Ectodermal cell (in vitro differentiated cells): Measurements from ENCODE around the gene TMEM43.

ENCODE experiments used
- H3K27ac ChIP-seq: 2 replicates; pipeline ENCODE4 v1.7.0; 2013; ENCODE audit warnings: mild to moderate bottlenecking, low read depth, low read length; ENCODE audit not compliant: insufficient read depth, poor library complexity, severe bottlenecking
- H3K27me3 ChIP-seq: 2 replicates; pipeline ENCODE4 v1.7.0; 2013; ENCODE audit warnings: mild to moderate bottlenecking, low read length; ENCODE audit not compliant: insufficient read depth, control insufficient read depth, poor library complexity, severe bottlenecking
- H3K36me3 ChIP-seq: one replicate; pipeline ENCODE4 v1.7.0; 2013; ENCODE audit warnings: low read length; ENCODE audit not compliant: control insufficient read depth, insufficient read depth
- H3K4me1 ChIP-seq: one replicate; pipeline ENCODE4 v1.7.0; 2013; ENCODE audit warnings: low read length; ENCODE audit not compliant: control insufficient read depth, insufficient read depth
- H3K4me3 ChIP-seq: 2 replicates; pipeline ENCODE4 v1.7.0; 2013; ENCODE audit warnings: low read depth, low read length, control low read depth; ENCODE audit not compliant: insufficient read depth
- H3K9me3 ChIP-seq: 2 replicates; pipeline ENCODE4 v1.7.0; 2013; ENCODE audit warnings: mild to moderate bottlenecking, low read length, moderate library complexity; ENCODE audit not compliant: control insufficient read depth
- WGBS, 2 experiments: methylation state at CpG; one replicate each; pipeline ENCODE4 v1.1.7; 2013; ENCODE audit warnings: missing lambda C conversion rate in 2 of 2; 5-methylcytosine and 5-hydroxymethylcytosine counted together

TMEM43 gene

DNA sequence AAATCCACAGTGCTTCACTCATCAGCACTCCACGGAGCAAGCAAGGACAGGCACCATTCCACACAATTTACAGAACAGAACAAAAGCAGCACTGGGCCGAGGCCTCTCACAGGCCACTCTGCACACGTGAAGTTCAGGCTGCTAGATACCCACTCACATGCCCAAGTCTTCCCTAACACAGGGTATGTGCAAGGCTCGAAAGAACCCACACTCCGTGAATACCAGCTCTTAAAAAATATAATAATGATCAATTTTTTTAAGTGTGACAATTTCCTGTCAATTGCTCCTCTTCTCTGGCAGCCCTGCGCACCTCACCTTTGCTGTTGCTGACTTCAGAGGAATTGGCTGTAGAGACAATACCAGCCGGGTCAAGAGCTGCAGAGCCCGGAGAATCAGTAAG lies 34.6 kb downstream of the TMEM43 start:
- Histone ChIP-seq H3K4me3 (no peak overlapping the region), H3K27ac (no peak overlapping the region), H3K36me3 (peaks cover 64% of the 10 kb centered on the region), H3K27me3 (no peaks in the 10 kb centered on the region), H3K9me3 (no peaks in the 10 kb centered on the region), H3K4me1 (no peaks in the 10 kb centered on the region)
- WGBS, 2 experiments = 96% methylated on average over 6 to 8 of the region's 8 CpGs

GRCh38 chr3:14161282-14161681 lies 36.4 kb downstream of the TMEM43 start:
- Histone ChIP-seq H3K27me3 (no peaks in the 10 kb centered on the region), H3K4me1 (no peaks in the 10 kb centered on the region), H3K4me3 (no peak overlapping the region), H3K36me3 (peaks cover 74% of the 10 kb centered on the region), H3K9me3 (no peaks in the 10 kb centered on the region), H3K27ac (no peak overlapping the region)
- 100% methylated on average over 1 to 2 of the region's 2 CpGs for WGBS, 2 experiments

DNA sequence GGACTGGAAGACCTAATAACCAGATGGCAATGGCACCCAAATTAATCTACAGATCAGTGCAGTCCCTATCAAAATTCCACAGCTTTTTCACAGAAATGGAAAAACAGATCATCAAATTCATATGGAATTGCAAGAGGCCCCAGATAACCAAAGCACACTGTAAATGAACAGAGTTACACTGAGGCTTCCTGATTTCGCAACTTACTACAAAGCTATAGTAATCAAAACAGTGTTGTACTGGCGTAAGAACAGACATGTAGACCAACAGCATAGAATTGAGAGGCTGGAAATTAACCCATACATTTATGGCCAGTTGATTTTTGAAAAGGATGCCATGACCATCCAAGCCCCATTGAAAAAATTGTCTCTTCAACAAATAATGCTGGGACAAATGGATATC lies 37.3 kb downstream of the TMEM43 start:
- no peaks in the 10 kb centered on the region for H3K9me3 ChIP-seq
- no peak overlapping the region for H3K4me3 ChIP-seq
- peaks cover 75% of the 10 kb centered on the region for H3K36me3 ChIP-seq
- H3K4me1 ChIP-seq = no peaks in the 10 kb centered on the region
- H3K27ac ChIP-seq = no peak overlapping the region
- 88 to 98% methylated on average over 2 of the region's 2 CpGs for WGBS, 2 experiments
- no peaks in the 10 kb centered on the region for H3K27me3 ChIP-seq

DNA sequence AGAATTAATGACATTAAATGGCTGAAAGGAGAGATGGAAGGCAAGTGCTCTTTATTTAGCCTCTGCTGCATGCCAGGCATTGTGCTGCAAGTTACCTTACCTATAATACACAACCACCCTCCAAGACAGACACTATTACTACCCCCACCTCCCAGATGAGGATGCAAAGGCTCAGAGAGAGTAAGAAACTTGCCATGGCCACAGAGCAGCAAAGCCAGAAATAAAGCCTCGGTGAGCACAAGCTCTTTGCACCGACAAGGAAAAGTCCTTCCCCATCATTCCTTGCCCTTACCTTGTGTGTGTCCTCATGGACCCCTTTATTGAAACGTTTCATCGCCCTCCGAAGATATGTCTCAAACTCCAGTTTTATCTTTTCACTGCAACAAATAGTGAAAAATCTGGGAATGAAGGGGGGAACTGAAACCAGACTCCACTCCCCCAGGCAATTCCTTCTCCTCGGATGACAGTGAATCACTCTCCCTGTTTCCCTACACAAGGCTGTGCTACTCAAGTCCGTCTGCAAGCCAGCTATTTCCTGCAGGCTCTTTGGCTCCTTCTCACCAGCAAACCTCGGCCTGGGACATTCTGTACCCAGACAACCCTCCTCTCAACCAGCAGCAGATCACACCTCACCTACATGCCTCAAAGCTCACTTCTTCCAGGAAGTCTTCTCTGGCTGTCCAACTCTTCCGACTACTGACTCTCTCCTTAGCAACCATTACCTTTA lies 42.2 kb downstream of the TMEM43 start:
- Histone ChIP-seq H3K4me3 (no peak overlapping the region), H3K9me3 (no peaks in the 10 kb centered on the region), H3K27me3 (no peaks in the 10 kb centered on the region), H3K27ac (no peak overlapping the region), H3K4me1 (no peaks in the 10 kb centered on the region), H3K36me3 (peaks cover 79% of the 10 kb centered on the region)
- WGBS, 2 experiments = 94 to 97% methylated on average over 9 of the region's 9 CpGs

- 95% methylated on average over 2 of the region's 2 CpGs for WGBS, 2 experiments
- Histone ChIP-seq H3K4me1 (no peaks in the 10 kb centered on the region), H3K9me3 (no peaks in the 10 kb centered on the region), H3K27me3 (no peaks in the 10 kb centered on the region), H3K36me3 (peaks cover 62% of the 10 kb centered on the region), H3K4me3 (no peak overlapping the region), H3K27ac (no peak overlapping the region)
Observed at GRCh38 chr3:14169435-14169834, 44.6 kb downstream of the TMEM43 start.

GRCh38 chr3:14169871-14170270 lies 45.0 kb downstream of the TMEM43 start:
- Histone ChIP-seq H3K4me3 (no peak overlapping the region), H3K9me3 (no peaks in the 10 kb centered on the region), H3K27me3 (no peaks in the 10 kb centered on the region), H3K4me1 (no peaks in the 10 kb centered on the region), H3K27ac (no peak overlapping the region), H3K36me3 (peaks cover 59% of the 10 kb centered on the region)

GRCh38 chr3:14170531-14171159 lies 45.8 kb downstream of the TMEM43 start:
- Histone ChIP-seq H3K36me3 (peaks cover 52% of the 10 kb centered on the region), H3K4me3 (no peak overlapping the region), H3K4me1 (no peaks in the 10 kb centered on the region), H3K9me3 (no peaks in the 10 kb centered on the region), H3K27ac (no peak overlapping the region), H3K27me3 (no peaks in the 10 kb centered on the region)
- 83 to 100% methylated on average over 1 to 2 of the region's 2 CpGs for WGBS, 2 experiments

- peaks cover 42% of the 10 kb centered on the region for H3K36me3 ChIP-seq
- no peaks in the 10 kb centered on the region for H3K4me1 ChIP-seq
- no peaks in the 10 kb centered on the region for H3K9me3 ChIP-seq
- H3K4me3 ChIP-seq = no peak overlapping the region
- H3K27ac ChIP-seq = no peak overlapping the region
- no peaks in the 10 kb centered on the region for H3K27me3 ChIP-seq
- WGBS, 2 experiments = 86 to 90% methylated on average over 5 of the region's 5 CpGs
Observed at GRCh38 chr3:14172496-14172895, 47.6 kb downstream of the TMEM43 start.

DNA sequence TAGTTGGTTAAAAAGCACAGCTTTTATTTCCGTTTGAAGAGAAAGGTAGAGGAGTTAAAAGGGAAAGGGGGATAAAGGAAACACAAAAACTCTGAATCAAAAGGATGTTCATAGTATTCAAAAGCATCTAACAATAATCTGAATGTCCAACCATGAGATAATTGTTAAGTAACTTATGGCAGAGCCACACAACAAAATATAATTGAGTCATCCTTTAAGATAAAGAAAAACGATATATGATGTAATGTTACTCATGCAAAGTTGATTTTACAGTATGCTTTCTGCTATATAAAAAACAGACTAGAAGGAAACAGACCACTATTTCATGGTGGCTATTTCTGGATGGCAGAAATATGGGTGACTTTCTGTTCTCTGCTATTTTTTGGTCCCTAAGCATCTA lies 49.6 kb downstream of the TMEM43 start:
- H3K27ac ChIP-seq = no peak overlapping the region
- H3K9me3 ChIP-seq = no peaks in the 10 kb centered on the region
- H3K4me1 ChIP-seq = peaks cover 3% of the 10 kb centered on the region
- H3K36me3 ChIP-seq = peaks cover 24% of the 10 kb centered on the region
- WGBS, 2 experiments = 88 to 90% methylated on average over 1 to 2 of the region's 2 CpGs
- H3K27me3 ChIP-seq = no peaks in the 10 kb centered on the region
- H3K4me3 ChIP-seq = no peak overlapping the region

DNA sequence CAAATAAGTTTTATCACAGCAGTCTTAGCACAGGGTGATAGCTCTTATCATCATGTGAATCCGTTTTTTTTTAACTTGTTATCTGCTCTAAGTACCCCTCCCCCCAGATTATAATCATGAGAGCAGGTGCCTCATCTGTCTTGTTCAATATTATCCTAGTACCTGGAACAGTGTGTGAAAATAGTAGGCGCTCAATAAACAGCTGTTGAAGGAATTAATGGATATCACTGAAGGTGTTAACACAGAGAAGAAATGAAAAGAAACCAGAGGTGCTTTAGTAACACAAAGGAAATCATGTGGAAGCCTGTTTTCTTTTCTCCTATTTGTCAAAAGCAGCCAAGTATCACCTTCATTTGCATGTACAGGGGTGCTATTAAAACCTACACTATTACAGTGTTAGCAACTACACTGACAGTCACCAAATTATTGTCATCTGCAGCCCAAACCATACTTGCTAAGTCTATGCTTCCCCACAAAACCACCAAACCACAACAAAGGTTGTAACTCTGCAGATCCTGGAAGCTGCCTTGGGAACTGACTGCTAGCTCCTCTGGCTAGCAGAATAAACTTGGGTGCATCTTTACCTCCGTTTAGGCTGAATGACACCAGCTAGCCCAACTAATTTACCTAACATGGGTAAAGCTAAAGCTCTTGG lies 50.7 kb downstream of the TMEM43 start:
- Histone ChIP-seq H3K27me3 (no peaks in the 10 kb centered on the region), H3K4me3 (no peak overlapping the region), H3K36me3 (peaks cover 15% of the 10 kb centered on the region), H3K4me1 (peaks cover 8% of the 10 kb centered on the region), H3K27ac (no peak overlapping the region), H3K9me3 (no peaks in the 10 kb centered on the region)
- 82 to 83% methylated on average over 3 of the region's 3 CpGs for WGBS, 2 experiments
